ENCODE results near the gene ZNF804B.

The ZNF804B gene

DNA sequence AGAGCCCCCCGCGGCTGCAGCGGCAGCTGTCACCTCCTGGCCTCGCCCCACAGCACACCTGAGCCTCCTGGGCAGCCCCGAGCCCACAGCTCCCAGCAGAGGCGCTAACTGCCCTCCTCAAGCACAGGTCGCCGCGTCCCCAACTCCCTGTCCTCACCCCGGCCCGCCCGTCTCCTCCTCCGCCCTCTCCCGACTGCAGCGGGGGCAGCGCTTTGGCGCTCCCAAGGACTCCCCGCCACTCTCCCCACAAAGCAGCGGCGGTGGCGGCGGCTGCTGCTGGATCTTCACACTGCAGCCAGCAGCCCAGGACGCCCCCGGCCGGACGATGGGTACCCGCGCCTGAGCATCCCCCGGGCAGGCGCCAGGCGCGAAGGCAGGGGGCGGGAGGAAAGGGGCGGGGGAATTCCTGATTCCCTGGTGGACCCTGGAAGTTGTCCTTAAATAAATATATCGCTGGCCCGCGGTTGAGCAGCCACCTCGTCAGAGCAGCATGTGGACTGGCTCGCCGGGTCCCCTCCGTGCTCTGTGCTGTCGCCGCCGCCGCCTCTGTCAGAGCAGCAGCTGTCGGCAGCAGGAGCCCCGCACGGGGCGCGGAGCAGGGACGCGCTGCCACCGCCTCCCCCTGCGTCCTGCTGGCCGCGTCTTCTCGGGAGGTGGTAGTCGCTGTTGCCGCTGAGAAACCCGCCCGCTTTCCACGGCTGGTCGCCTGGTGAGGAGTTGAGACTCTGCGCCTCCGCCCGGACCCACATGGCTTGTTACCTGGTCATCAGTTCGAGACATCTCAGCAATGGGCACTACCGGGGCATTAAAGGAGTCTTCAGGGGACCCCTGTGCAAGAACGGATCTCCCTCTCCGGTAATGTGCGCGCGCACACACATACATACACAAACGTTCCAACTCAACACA, at the start of gene ZNF804B:
Gene ZNF804B (plus strand): TSS at position 471 of the 906 bp plus-strand sequence. CDS start 277 bp downstream, at position 748.
- TF ChIP-seq, protein P1, sequence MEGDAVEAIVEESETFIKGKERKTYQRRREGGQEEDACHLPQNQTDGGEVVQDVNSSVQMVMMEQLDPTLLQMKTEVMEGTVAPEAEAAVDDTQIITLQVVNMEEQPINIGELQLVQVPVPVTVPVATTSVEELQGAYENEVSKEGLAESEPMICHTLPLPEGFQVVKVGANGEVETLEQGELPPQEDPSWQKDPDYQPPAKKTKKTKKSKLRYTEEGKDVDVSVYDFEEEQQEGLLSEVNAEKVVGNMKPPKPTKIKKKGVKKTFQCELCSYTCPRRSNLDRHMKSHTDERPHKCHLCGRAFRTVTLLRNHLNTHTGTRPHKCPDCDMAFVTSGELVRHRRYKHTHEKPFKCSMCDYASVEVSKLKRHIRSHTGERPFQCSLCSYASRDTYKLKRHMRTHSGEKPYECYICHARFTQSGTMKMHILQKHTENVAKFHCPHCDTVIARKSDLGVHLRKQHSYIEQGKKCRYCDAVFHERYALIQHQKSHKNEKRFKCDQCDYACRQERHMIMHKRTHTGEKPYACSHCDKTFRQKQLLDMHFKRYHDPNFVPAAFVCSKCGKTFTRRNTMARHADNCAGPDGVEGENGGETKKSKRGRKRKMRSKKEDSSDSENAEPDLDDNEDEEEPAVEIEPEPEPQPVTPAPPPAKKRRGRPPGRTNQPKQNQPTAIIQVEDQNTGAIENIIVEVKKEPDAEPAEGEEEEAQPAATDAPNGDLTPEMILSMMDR (IDR thresholded peaks at IDR 0.05; ENCODE audit: low read depth, low read length): no peak
- no peak for TF ChIP-seq MAX (IDR thresholded peaks at IDR 0.05; ENCODE audit: low read depth, low read length)
- no peak for TF ChIP-seq POLR2A (IDR thresholded peaks at IDR 0.05; ENCODE audit: extremely low read depth, insufficient read length)
- no peak for TF ChIP-seq MYC (IDR thresholded peaks at IDR 0.05; ENCODE audit: low read depth, low read length)
- no peak within 1 kb of the TSS for H3K4me3 ChIP-seq (ENCODE audit: low read depth, low read length)
- DNase-seq (ENCODE audit: low read depth): no peak

DNA sequence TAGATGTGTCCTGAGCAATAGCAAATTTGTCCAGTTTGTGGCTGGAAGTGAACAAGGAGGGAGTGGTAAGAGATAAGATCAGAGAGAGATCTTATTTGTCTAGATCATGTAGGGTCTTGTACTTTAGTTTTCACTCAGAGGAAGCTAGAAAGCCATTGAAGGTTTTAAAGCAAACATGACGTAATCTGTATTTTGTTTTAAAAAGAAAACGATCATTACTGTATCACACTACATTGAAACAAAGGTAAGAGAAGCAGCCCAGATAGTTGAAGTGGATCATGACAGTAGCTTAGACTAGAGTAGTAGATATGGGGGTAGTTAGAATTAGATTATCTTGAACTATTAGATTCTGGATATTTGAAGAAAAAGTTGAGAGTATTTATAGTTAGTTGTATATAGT, 23.6 kb upstream of the ZNF804B start:
- no peak for TF ChIP-seq MYC (IDR thresholded peaks at IDR 0.05; ENCODE audit: low read depth, low read length)
- TF ChIP-seq POLR2A (IDR thresholded peaks at IDR 0.05; ENCODE audit: extremely low read depth, insufficient read length): no peak
- TF ChIP-seq, protein P1 (IDR thresholded peaks at IDR 0.05; ENCODE audit: low read depth, low read length): no peak
- no peak for TF ChIP-seq MAX (IDR thresholded peaks at IDR 0.05; ENCODE audit: low read depth, low read length)
- no peak for DNase-seq (ENCODE audit: low read depth)

DNA sequence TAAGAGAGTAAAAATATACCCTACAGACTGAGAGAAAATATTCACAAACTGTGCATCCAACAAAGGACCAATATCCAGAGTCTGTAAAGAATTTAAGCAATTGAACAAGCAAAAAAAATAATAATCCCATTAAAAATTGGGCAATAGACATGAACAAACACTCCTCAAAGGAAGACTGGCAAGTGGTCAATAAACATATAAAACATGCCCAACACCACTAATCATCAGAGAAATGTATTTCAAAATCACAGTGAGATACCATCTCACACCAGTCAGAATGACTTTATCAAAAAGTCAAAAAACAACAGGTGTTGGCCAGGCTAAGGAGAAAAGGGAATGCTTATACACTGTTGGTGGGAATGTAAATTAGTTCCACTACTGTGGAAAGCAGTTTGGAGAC, 21.9 kb upstream of the ZNF804B start:
- DNase-seq (ENCODE audit: low read depth): no peak
- no peak for TF ChIP-seq POLR2A (IDR thresholded peaks at IDR 0.05; ENCODE audit: extremely low read depth, insufficient read length)
- no peak for TF ChIP-seq MYC (IDR thresholded peaks at IDR 0.05; ENCODE audit: low read depth, low read length)
- no peak for TF ChIP-seq MAX (IDR thresholded peaks at IDR 0.05; ENCODE audit: low read depth, low read length)

More for the DNA sequence above, 23.6 kb upstream of the ZNF804B start:
- no peak overlapping the region for H3K4me3 ChIP-seq (ENCODE audit: low read depth, low read length)

GRCh38 chr7:88746126-88746525, 13.4 kb upstream of the ZNF804B start:
- no peak for TF ChIP-seq MAX (IDR thresholded peaks at IDR 0.05; ENCODE audit: low read depth, low read length)
- no peak for TF ChIP-seq POLR2A (IDR thresholded peaks at IDR 0.05; ENCODE audit: extremely low read depth, insufficient read length)
- TF ChIP-seq, protein P1 (IDR thresholded peaks at IDR 0.05; ENCODE audit: low read depth, low read length): no peak
- DNase-seq (ENCODE audit: low read depth): no peak
- no peak overlapping the region for H3K4me3 ChIP-seq (ENCODE audit: low read depth, low read length)

More for the DNA sequence above, 21.9 kb upstream of the ZNF804B start:
- H3K4me3 ChIP-seq (ENCODE audit: low read depth, low read length): no peak overlapping the region

GRCh38 chr7:88756802-88757201, 2.7 kb upstream of the ZNF804B start:
- no peak for DNase-seq (ENCODE audit: low read depth)
- TF ChIP-seq, protein P1 (IDR thresholded peaks at IDR 0.05; ENCODE audit: low read depth, low read length): no peak
- TF ChIP-seq MYC (IDR thresholded peaks at IDR 0.05; ENCODE audit: low read depth, low read length) (no peak), POLR2A (IDR thresholded peaks at IDR 0.05; ENCODE audit: extremely low read depth, insufficient read length) (no peak), MAX (IDR thresholded peaks at IDR 0.05; ENCODE audit: low read depth, low read length) (no peak)
- H3K4me3 ChIP-seq (ENCODE audit: low read depth, low read length): no peak overlapping the region

DNA sequence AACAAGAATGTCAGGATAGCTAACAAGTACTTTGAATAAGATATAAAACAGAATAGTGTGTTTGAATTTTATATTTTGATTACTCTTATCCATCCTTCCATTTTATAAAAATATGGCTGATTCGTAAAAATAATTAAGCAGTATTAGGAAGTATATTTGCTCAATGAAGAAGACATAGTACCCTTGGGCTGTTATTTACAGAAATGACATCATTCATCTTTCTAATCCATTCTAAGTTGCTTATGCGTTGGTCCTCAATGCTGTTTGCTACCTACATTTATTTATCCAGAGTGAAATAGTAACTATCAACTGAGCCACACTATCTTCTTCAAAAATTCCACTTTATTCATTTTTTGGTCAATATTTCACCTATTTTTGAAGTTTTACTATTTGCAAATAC, 2.1 kb upstream of the ZNF804B start:
- TF ChIP-seq MAX (IDR thresholded peaks at IDR 0.05; ENCODE audit: low read depth, low read length) (no peak), MYC (IDR thresholded peaks at IDR 0.05; ENCODE audit: low read depth, low read length) (no peak), POLR2A (IDR thresholded peaks at IDR 0.05; ENCODE audit: extremely low read depth, insufficient read length) (no peak)
- TF ChIP-seq, protein P1 (IDR thresholded peaks at IDR 0.05; ENCODE audit: low read depth, low read length): no peak
- no peak overlapping the region for H3K4me3 ChIP-seq (ENCODE audit: low read depth, low read length)
- no peak for DNase-seq (ENCODE audit: low read depth)
